GM21723 (cell line): Measurements from ENCODE around the gene CHMP6.
A peak's percentile ranks its signal among the peaks of the same experiment; 100 is the strongest.

Experiments
- ATAC-seq: cut with Tn5 transposase; IDR thresholded peaks from one replicate; pipeline ENCODE4 v1.9.1; 2021; ENCODE audit warnings: mild to moderate bottlenecking, moderate library complexity; ENCODE audit not compliant: unreplicated experiment

Gene CHMP6

DNA sequence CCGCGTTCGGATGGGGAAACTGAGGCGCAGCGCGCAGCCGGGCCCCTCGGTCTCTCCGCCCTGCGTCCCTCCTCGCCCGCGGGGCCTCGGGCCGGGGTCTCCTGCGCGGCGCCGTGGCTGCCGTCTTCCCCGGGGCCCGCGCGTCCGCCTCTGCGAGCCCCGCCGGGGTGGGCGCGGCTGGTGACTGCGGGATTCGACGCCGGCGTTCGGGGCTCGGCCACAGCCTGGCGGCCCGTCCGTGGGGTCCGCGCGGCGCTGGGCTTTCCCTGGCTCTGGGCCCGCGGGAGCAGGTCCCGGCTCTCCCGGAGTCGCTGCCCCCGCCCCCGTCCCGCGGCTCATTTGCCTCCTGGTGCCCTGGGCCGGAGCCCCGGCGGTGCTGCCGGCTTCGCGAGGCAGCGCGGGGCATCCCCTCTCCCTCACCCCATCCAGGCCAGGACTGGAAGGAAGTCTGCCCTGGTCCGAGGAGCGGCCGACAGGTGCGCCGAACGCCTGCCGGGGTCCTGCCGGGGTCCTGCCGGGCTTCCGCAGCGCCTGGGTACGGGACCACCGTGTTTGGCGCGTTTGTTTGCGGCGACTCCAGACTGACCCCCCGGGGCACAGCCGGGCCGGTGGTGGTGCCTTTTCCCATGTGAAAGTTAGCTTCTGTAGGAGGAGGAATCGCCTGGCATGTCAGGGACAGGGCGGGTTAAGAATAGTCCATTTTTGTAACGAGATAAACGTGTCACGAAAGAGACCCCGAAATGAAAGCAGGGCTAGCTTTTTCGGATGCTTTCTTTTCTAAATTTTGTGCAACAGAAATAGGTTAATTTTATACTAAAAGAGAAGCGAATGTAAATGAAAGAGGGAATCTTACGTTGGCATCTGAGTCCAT is 671 bp downstream of the CHMP6 start:
- peak; percentile 26 for ATAC-seq

DNA sequence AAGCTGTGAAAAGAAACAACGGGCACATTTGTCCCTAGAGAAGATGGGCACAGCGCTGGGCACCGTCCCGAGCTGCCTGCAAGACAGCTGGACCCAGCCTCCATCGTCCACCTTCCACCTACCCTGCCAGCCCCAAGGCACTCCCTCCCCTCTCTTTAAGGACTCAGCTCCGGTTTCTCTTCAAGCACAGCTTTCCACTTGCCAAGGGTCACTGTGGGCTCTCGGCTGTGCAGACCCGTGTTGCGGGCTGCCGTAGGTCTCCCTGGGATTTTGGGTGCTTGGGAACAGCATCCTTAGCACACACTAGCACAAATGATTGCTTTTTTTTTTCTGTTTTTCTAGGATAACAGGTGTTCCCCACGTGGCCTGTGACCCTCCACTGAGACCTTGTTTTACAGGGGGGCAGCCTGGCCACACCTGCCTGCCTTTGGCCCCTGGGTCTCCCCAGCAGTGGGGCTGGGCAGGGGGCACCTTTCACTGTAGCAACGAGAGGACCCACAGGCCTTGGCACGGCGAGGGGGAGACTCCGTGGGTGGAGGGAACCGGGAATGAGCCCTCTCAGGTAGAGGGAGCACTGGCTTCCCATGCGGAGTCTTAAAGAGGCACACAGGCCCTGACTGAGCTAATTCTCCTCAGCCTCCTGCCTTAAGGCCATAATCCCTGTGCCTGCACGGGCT is 1.4 kb downstream of the CHMP6 start:
- ATAC-seq, result no peak

DNA sequence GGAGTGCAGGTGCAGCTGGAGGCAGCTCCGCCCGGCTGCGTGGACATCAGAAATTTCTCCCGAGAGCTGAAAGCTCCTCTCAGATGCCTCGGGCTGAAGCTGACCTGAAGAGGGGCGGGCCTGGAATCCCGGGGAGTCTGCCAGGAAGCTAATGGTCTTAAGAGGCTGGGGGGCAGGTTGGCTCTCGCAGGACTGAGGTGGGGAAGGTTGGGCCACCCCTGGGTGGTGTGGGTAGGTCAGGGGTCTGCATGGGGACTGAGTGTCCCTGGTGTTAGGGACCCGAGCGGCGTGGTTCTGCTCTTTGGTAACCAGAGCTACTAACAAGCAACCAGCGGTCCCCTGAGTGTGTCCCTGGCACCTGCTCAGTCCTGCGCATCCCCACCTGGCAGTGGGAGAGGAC is 3.5 kb downstream of the CHMP6 start:
- ATAC-seq, result no peak

DNA sequence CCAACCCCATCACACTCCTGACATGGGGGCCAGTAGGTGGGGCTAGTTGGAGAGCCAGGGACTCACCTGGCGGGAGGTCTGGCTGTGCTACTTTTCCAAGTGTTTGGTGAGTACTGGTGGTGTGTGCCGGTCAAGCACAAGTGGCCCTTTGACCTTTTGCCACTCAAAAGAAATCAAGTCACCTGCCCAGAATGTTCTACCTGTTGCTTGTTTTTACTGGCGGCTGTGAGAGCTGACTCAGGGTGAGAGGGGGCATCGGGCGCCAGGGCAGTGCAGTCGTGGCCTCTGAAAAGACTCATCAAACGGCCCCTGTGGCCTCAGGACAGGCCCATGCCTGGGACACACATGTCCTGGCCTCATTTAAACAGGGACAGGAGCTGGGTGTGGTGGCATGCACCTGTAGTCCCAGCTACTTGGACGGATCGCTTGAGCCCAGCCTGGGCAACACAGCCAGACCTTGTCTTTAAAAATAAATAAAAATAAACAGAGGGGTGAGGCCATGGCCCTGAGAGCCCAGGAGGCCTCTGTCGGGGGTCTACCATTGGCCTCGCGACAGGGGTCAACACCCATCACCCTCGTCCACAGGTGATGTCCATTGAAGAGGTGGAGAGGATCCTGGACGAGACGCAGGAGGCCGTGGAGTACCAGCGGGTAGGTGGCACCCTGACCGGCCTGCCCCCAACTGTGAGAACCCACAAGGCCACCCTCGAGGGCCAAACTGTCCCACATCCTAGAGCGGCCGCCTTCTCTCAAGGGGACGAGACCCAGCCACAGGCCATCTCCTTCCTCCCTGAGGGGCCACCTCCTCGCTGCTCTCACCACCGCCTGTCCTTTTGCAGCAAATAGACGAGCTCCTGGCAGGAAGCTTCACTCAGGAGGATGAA is 5.0 kb downstream of the CHMP6 start:
- ATAC-seq, result no peak

DNA sequence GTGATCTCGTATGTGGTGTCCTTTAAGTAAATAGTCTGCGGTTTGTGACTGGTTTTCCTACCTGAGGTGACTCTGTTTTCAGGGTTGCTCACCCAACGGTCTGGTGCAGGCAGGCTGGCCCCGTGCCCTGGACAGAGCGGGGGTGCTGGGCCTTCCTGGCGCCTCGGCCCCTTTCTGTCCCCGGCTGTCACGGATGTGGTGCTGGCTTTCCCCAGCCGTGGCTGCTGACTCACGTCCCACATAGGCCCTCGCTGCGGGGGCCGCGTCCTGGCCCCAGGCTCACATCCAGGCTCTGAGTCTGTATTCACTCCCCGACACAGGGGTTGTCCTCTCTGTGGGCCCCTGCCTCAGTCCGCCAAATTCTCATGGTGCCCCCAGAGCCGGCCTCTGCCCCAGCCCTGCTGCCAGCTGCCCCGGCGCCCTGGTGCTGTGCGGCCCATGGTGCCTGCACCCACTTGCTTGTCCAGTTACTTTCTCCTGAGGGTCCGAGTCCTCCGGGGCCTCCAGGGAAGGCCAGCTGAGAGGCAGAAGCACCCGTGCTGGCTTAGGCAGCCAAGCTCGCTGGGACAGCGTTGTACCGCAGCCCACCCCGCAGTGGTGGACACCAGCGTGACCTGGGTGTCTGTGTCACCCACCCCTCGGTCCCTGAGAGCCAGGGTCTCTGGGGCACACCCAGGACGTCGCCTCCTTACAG is 5.9 kb downstream of the CHMP6 start:
- no peak for ATAC-seq

DNA sequence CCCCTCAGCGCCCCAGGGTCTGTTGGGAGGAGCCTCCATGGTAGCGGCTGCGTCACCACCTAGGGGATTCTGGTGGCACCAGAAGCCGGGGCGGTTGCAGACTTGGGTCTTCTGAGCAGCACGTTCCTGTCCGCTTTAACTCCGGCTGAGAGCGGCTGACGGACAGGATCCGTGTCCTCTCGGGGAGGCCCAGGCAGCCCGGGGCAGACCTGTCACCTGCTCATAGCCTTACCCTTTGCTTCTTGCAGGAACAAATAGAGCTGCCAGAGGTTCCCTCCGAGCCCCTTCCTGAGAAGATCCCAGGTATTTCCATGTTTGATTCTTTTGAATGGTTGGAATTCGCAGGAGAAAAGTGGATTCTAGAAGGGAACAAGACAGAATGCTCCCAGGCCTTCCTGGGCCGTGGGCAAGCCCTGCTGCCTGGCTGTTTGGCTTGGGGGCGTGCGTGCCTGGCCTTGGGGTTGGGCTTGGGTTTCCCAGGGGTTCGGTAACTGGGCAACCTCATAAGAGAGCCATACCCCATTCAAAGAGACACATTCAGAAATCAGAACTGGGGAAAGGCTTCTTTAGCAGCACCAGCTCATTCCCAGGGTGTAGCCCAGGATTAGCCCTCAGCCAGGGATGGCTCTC is 6.6 kb downstream of the CHMP6 start:
- ATAC-seq, result no peak

DNA sequence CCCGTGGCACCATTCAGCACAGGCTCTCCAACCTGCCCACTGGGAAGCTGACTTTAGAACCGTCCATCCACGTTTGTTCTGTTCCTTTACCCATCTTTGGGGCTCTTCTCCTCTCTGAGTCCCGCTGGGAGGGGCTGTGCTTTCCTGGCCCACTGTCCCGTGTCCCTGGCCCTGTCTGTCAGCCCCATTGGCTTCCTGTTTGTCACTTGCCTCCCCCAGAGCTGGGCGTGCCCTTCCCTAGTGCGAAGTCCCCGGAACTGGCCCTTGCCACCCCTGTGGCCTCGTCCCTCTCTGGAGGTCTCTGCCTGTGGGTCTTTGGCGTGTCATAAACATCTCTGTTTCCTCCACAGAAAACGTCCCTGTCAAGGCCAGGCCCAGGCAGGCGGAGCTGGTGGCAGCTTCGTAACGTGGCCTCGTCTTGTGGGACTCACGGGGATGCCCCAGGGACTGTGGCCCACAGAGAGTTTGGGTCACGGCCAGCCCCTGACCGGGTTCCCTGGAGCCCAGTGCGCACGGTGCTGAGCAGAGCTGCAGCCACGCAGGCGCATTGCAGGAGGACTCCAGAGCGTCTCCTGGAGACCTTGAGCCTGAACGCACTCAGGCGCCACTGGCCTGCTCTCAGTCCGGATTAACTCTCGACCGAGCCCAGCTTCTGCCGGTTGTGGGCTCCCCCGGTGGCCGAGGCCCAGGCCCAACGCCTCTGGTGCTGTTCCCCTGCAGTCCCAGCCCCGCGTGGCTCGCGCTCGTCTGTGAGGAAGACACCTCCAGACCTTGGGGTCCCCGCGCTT is 7.3 kb downstream of the CHMP6 start:
- no peak for ATAC-seq

DNA sequence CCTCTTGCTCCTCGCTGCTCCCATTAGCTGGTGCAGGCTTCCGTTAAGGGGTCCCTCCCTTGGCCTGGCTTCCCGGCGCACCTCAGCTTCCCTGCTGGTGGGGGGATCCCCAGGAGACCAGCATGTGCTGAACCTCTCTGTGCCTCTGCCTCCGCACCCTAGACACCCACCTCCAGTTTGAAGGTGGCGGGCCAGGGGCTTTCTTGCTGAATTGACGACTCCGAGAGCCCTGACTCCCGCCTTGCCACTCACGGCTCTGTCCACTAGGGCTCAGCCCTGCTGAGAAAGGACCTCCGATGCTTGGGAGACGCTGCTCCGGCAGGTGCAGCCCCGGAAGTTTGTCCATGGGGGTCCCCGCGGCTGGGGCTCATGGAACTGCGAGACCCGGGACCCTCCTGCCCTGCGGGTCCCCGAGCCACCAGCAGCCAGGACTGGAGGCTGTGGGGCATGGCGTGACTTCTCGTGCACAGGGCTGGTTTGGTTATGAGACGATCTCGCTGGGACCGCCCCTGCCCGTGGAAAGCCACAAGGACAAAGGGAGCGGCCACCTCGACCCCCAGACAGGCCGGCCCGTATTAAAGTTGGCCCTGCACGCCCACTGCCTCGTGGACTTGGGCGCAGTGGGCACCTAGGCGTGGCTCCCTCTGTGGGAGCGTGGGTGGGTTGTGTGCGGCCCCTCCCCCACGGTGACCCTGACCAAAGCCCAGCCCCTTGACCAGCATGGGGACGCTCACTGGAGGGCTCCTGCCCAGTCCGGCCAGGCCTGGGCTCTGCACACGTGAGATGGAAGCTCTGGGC is 8.1 kb downstream of the CHMP6 start:
- no peak for ATAC-seq

DNA sequence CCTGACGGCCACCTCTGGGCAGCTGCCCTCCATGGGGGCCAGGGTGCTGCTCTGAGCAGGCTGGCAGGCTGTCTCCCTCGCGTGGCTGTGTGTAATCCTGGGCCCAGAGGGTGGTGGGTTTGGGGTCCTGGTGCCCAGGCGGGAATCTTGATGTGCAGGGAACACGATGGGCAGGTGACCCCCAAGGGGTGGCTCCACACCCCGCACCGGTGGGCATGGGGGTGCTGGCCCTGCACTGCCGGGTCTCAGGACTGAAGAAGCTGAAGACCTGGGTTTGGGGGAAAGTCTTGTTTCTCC is 8.6 kb downstream of the CHMP6 start:
- no peak for ATAC-seq

DNA sequence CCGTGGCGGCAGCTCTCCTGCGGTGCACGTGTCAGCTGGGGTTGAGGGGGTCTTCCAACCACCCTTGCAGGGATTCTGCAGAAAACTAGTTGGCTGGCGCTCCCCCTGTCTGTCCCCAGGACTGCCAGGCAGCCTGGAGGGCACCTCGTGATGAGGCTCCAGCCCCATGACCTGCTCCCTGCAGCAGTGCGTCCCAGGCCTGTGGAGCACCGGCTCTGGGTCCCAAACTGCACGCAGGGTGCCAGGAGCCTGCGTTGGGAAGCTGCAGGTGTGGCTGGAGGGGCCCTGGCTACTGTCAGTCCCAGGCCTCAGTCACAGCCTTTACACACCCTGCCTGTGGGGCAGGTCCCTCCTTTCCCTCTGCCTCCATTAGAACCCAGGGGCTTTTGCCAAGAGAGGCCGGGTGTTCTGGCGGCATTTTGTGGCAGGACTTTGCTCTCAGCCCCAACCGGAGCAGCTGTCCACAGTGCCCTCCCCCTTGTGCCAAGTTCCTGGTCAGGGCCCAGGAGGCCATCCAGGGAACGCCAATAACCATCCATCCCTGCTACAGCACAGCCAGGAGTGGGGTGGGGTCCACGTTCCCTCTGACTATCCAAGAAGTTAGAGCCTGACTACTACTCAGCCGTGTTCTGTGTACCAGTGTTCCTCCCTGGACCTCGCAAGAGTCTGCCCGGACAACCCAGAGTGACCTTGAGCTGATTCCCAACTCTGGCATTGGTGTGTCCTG is 9.2 kb downstream of the CHMP6 start:
- no peak for ATAC-seq

DNA sequence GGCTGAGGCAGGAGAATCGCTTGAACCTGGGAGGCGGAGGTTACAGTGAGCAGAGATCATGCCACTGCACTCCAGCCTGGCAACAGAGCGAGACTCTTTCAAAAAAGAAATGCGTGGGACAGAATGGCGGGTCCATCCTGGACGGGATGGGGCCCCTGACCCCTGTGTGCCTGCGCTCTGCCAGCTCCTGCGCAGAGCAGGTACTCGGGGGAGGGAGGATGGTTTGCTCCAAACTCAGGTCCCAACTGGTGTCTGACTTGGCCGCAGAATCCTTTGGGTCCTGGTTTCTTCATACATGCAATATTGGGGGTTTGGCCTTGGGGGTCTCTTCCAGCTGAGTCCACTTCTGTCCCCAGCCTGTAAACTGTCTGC is 10.4 kb downstream of the CHMP6 start:
- no peak for ATAC-seq

DNA sequence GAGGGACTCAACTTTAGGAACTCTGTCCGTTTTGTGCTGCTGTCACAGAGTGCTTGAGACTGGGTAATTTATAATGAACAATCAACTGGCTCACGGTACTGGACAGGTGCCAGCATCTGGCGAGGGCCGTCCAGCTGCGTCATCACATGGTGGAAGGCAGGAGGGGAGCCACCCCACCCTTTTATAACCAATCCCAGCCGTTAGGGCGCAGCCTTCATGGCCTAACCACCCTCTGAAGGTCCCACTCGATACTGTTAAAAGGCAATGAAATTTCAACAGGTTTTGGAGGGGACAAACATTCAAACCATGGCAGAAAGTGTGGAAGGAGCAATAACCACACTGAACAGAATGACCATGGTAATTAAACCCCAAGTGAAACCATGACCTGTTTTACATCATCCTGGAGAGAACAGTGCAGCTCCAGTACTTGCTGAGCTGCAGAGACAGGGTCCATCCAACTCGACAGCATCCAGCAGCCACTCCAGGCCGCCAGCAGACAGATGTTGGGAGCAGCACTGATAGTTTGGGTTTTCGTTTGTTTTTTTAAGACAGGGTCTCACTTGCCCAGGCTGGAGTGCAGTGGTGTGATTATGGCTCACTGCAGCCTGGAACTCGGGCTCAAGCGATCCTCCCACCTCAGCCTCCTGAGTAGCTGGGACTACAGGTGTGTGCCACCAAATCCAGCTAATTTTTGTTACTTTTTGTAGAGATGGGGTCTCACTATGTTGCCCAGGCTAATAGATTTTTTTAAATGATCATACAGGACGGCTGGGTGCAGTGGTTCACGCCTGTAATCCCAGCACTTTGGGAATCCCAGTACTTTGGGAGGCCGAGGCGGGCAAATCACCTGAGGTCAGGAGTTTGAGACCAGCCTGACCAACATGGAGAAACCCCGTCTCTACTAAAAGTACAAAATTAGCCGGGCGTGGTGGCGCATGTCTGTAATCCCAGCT is 11.0 kb downstream of the CHMP6 start:
- no peak for ATAC-seq

DNA sequence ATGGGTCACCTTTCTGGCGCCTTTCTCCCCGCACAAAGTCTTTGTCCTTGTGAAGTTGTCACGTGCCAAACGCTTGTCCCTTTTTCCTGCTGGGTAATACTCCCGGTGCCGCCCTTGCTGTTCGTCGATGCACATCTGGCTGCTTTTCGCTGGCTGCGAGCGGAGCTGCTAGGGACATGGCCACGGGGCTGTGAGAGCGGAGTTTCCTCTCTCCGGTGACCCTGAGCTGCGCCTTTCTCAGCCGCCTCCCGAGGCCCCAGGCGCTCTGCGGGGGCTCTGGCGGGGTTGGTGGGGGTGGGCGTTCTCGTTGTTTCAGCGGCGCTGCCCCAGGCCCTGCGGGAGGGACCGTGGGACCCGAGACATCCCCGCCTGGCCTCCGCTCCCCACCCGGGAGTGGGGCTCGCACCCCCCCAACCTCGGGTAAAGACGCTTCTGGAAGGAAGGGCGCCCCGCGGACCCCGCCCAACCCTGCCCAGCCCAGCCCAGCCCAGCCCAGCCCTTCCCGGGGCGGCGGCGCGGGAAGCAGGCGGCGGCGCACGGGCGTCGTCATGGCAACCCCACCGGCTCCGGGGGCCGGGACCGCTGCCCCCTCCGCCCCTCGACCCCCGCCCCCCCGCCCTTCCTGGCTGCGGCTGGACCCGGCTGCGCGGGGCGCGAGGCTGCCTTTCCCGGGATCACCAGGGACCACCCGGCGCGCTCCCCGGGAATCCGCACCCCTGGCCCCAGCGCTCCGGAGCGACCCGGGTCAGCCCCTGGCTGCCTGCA is 12.3 kb downstream of the CHMP6 start:
- ATAC-seq, result no peak

DNA sequence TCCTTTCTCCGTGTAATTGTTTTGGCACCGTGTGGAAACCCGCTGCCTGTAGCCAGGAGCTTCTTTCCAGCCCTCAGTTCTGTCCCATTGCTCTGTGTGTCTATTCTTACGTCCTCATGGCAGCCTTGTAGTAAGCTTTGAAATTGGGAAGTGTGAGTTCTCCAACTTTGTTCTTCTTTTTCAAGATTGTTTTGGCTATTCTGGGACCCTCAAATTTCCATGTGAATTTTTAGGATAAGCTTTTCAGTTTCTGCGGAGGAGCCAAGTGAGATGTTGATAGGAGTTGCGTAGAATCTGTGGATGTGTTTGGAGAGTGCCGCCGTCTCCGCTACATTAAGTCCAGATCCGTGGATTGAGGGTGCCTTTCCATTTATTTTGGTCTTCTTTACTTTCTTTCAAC is 15.2 kb downstream of the CHMP6 start:
- ATAC-seq, result no peak

DNA sequence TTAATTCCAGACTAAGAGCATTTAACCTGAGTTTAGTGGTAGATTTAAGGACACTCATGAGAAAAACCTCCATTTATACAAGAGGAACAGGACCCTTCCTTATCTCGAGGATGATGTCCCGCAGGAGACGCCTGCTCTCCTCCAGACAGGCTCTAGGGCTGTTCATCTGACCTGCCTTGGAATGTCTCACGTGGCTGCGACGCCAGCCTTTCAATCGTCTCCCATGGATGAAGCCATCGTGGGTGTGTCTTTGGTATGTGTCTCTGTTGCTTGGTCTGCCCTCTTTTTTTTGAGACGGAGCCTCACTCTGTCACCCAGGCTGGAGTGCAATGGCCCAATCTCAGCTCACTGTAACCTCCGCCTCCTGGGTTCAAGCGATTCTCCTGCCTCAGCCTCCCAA is 16.5 kb downstream of the CHMP6 start:
- ATAC-seq, result no peak

DNA sequence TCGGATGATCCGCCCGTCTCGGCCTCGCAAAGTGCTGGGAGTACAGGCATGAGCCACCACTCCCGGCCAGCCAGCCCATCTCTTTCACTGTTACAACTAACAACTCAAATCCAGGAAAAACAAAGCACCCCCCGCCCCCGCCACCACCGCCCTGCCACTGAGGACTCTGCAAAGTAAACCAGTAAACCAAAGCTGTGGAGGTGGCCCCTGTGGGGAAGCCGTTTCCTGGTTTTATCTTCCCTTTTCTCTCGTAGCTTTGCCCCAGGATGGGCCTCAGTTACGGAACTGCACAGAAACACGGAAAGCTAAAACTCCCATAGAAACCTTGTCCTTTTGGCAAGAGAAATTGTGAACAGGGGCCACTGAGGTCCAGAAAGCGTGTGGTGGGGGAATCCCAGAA is 17.5 kb downstream of the CHMP6 start:
- no peak for ATAC-seq

DNA sequence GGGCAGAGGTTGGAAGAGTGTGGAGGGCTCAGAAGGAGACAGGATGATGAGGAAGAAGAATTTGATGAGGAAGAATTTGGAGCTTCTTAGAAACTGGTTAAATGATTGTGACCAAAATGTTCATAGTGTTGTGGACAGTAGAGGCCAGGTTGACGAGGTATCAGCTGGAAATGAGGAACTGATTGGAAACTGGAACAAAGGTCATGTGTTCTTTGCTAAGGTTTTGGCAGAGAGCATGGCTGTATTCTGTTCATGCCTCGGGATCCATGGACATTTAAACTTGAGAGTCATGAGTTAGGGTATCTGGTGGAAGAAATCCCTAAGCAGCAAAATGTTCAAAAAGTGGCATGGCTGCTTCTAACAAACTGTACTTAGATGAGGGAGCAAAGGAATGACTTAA is 19.3 kb downstream of the CHMP6 start:
- ATAC-seq, result no peak
